ENCODE results near the gene PPP1R14B.
A peak's percentile ranks its signal among the peaks of the same experiment; 100 is the strongest.

Gene PPP1R14B

GRCh38 chr11:64281957-64282770 is 35.4 kb upstream of the PPP1R14B start:
- no peak for DNase-seq (ENCODE audit: low spot score)

GRCh38 chr11:64278576-64279190 is 31.9 kb upstream of the PPP1R14B start:
- no peak for DNase-seq (ENCODE audit: low spot score)

DNA sequence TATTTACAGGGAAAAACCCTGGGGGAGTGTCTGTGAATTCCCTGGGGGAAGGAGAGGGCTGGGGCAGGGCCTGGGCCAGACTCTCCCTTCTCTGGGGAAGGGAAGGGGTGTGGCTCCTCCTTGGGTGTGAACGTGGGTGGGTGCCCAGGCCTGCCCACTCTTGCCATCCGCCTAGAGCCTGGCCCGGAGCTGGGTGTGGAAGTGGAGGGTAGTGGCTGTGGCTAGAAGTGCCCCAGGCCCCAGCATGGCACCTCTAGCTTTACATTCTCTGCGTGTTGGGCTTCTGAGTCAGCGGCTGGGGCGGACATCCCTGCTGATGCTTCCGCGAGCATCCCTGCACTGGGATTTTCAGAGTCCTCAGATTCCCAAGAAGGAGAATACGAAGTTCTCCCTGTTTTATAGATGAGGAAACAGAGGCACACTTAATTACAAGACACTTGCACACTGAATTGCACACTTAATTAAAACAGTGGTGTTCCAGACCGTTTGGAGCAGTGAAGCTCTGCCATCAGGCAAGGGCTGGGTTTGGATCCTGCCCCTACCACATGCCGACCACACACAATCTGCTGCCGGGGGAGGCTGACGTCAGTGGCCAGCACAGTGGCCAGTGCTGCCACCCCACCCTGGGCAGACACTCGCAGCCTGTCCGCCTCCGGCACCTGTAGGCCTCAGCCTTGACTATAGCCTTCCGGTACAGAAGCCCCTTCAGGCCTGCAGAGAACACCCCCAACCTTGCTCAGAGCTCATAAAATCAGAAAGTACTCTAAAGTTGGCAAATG is 30.1 kb upstream of the PPP1R14B start:
- DNase-seq (ENCODE audit: low spot score), result no peak

GRCh38 chr11:64275841-64276240 is 29.1 kb upstream of the PPP1R14B start:
- DNase-seq (ENCODE audit: low spot score), result no peak

- DNase-seq (ENCODE audit: low spot score), result no peak
Observed at GRCh38 chr11:64275031-64275800, 28.5 kb upstream of the PPP1R14B start.

GRCh38 chr11:64269540-64270220 is 22.9 kb upstream of the PPP1R14B start:
- DNase-seq (ENCODE audit: low spot score), result peak; percentile 92

DNA sequence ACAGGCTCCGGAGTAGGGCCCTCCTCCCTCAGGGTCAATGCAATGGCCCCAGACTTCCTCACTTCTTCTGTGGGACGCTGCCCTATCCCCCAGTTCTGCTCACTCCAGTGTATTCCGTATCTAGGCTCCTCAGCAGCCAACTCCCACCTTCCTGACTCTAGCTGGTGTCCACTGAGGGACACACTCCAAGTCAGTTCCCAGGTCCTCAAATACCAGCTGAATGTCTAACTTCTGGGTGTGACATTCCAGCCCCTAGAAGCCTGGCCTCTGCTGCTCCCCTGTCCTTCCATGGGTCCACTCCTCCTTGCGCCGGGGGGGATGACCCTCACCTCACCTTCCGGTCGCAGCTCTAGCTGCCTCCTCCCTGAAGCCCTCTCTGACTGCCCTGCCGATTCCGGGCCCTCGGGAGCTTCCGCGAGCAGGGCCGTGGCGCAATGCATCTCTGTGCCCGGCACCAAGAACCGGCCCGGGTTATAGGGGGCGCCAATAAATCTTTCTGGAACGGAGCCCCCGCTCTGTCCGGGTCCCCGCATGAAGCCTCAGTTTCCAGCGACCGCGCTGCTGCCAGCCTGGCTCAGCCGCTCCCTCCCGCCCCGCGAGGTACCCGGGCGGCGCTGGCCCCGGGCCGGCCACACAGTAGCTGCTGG is 22.3 kb upstream of the PPP1R14B start:
- no peak for DNase-seq (ENCODE audit: low spot score)

DNA sequence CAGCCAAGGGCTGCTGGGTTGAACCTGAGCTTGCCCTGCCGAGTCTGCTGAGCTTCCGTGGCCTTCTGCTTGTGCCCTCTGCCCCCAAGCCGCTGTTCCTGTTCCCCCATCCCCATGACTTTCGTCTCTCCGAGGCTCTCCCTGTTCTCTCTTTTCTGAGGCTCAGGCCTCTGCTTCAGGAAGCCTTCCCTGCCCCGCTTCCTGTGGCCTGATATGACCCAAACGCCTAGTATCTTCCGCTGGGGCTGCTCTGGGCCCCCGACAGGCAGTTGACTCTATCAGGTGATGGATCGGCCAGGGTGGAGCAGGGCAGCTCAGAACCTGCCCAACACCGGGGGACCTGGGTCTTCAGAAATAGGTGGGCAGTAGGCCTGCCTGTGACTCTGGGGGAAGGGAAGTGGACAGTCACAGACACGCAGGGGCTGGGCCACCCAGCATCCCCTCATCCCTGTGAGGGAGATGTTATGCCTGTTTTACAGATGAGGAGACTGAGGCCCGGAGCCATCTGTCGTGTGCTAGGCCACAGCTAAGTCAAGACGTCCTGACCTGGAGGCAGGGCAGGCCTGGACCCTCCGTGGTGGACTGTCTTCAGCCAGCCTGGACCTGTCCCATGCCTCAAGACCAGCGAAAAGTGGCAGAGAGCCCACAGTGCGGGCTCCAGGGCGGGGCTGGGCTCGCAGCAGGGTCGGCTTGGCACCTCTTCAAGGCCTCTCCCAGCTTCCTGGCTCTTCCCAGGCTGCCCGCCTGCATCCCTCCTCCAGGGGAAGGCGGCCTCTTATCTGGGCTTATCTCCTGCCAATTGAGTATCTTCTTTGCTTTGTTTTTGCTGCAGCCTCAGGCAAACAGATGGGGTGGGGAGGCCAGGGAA is 21.5 kb upstream of the PPP1R14B start:
- no peak for DNase-seq (ENCODE audit: low spot score)

- DNase-seq (ENCODE audit: low spot score), result no peak
Observed at GRCh38 chr11:64267207-64267945, 20.6 kb upstream of the PPP1R14B start.

DNA sequence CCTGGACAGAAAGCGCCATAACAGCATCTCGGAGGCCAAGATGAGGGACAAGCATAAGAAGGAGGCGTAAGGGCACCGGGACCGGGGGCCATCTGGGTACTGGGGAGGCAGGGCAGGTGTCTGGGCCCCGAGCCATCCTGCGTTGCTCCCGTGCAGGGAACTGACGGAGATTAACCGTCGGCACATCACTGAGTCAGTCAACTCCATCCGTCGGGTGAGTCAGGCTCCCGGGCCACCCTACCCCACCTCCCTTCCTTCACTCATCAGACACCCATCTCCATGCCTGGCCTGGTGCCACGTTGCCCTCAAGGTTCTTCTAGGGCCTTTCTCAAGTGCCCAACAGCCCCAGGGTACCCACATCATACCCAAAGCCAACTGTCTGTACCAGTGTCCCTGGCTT is 19.6 kb upstream of the PPP1R14B start:
- DNase-seq (ENCODE audit: low spot score), result no peak

DNA sequence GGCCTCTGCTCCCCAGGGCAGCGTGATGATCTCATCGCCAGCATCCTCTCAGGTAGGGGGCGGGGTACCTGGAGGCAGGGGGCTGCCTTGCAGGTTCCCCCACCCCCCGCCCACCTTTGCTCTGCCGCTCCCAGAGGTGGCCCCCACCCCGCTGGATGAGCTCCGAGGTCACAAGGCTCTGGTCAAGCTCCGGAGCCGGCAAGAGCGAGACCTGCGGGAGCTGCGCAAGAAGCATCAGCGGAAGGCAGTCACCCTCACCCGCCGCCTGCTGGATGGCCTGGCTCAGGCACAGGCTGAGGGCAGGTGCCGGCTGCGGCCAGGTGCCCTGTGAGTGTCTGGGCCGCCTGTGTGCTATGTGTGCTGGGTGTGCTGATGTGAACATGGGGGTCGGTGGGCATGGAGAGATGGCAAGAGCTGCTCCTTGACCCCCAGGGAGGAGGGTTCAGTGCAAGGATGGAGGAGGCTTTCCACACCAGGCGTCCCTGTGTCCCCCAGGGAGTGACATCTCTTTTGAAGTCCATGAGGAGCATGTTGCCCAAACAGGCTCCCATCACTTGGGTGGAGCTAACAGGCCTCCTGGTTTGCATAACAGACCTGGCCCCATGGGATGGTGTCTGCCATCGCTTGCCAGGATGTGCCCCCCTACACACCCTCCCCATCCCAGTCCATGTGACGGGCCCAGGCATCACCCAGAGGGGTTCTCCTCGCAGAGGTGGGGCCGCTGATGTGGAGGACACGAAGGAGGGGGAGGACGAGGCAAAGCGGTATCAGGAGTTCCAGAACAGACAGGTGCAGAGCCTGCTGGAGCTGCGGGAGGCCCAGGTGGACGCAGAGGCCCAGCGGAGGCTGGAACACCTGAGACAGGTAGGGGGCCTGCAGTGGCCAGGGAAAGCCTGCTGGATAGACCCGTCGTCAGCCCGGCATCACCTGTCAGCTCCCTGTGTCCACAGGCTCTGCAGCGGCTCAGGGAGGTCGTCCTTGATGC is 18.7 kb upstream of the PPP1R14B start:
- no peak for DNase-seq (ENCODE audit: low spot score)

- no peak for DNase-seq (ENCODE audit: low spot score)
Observed at GRCh38 chr11:64264371-64264852, 17.7 kb upstream of the PPP1R14B start.

DNA sequence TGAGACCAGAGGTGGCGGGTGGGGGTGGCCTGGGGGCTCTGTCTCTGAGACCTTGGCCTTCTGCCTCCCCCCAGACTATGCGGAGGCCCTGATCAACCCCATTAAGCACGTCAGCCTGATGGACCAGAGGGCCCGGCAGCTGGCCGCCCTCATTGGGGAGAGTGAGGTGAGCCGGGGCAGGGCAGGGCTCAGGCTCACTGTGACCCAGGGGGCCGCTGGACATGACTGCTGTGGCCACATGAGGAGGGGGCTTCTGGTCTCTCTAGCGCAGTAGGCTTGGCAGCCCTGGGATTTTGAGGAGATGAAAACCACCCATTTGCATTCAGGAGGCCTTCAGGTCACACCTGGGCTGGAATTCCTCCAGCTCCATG is 17.2 kb upstream of the PPP1R14B start:
- DNase-seq (ENCODE audit: low spot score), result no peak

DNA sequence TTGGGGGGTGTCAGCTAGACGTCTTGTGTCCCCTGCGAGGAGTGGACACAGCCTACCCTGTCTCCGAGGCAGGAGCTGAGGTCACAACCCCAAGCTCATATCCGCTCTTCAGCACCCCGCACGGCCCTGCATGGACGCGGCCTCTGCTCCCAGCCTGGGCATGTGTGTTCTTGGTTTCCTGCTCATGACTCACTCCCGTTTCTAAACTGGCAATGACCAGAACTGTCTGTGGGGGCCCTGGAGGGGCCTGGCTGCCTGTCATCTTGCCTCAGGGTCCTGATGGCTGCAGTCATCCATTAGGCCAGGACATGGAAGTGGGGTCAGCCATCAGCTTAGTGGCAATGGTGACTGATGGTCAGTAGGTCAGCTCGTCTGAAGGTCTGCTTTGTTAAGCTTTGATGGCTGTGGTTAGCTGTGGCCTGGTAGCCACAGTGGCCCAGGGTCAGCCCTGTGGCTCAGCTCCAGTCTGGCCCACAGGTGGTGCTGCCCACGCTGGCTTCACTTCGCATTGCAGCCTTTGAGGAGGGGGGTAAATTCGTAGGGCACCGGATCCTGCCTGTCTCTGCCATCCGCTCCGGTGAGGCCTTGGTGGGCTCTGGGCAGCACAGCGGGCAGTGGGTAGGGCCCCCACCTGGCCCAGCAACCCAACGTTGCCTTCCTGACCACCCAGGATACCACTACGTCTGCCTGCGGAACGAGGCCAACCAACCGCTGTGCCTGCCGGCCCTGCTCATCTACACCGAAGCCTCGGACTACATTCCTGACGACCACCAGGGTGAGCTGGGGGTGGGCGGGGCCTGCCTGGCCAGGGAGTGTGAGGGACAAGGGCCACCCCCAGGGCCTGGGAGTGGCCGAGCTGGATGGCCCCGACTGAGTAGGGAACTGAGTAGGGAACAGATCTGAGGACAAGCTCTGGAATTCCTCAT is 16.5 kb upstream of the PPP1R14B start:
- no peak for DNase-seq (ENCODE audit: low spot score)

DNA sequence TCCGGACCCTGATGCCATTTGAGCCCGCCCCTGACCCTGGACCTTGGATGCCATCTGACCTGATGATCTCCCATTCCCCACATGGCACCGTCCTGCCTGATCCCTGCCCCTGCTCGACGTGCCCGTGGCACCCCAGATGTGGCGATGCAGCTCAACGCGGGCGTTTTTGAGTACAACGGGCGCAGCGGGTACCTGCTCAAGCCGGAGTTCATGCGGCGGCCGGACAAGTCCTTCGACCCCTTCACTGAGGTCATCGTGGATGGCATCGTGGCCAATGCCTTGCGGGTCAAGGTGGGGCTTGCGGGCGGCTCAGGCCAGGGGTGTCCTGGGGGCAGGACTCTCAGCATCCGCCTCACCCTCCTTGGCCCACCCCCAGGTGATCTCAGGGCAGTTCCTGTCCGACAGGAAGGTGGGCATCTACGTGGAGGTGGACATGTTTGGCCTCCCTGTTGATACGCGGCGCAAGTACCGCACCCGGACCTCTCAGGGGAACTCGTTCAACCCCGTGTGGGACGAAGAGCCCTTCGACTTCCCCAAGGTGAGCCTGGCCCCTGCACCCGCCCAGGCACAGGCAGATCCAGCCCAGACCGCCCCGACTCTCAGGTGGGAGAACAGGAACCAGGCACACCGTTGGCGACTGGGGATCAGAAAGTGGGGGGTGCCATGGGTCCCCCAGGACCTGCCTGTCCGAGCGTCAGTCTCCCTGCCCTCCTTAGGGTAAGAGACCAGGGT is 15.7 kb upstream of the PPP1R14B start:
- DNase-seq (ENCODE audit: low spot score), result no peak

DNA sequence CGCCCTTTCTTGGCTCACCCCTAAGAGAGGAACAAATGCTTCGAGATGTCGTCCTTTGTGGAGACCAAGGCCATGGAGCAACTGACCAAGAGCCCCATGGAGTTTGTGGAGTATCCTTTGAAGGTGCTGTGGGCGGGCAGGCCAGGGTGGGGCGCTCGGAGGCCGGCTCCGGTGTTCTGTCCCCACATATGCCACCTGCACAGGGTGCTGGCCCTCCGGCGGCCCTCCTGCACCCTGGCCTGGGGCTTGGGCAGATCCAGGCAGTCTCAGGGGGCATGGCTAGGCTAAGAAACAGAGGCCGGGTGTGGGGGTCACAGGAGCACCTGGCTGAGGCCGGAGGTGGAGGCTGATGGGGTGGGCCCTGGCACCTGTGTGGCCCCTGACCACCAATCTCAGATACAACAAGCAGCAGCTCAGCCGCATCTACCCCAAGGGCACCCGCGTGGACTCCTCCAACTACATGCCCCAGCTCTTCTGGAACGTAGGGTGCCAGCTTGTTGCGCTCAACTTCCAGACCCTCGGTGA is 14.9 kb upstream of the PPP1R14B start:
- DNase-seq (ENCODE audit: low spot score), result no peak

Measured in COLO829 (cell line).